Nephron (organoid): Measurements from ENCODE around the gene PSME1.

ENCODE experiments used
- H3K27ac Mint-ChIP-seq, 3 experiments: 2 replicates each; pipeline ENCODE4 v1.8.0; 2020; ENCODE audit warnings: mixed read lengths in 3 of 3, mild to moderate bottlenecking in 2 of 3, moderate library complexity in 1 of 3
- H3K27me3 Mint-ChIP-seq: 2 replicates; pipeline ENCODE4 v1.8.0; 2021; ENCODE audit warnings: low read depth, mild to moderate bottlenecking, moderate library complexity, mixed read lengths
- H3K36me3 Mint-ChIP-seq: 2 replicates; pipeline ENCODE4 v1.8.0; 2020; ENCODE audit warnings: low read depth, mixed read lengths
- H3K4me1 Mint-ChIP-seq: 2 replicates; pipeline ENCODE4 v1.8.0; 2020; ENCODE audit warnings: mixed read lengths
- H3K4me3 Mint-ChIP-seq, 3 experiments: 2 replicates each; pipeline ENCODE4 v1.8.0; 2020; ENCODE audit warnings: mild to moderate bottlenecking in 3 of 3, mixed read lengths in 3 of 3, moderate library complexity in 2 of 3
- H3K9me3 Mint-ChIP-seq: 2 replicates; pipeline ENCODE4 v1.8.0; 2020; ENCODE audit warnings: mixed read lengths
- TF ChIP-seq, protein P1 (sequence below), 3 experiments: fragments of 200-600 bp; sonication (generic); IDR thresholded peaks; one replicate each; pipeline ENCODE4 v1.5.0; 2021; ENCODE audit warnings: antibody characterized with exemption in 3 of 3; ENCODE audit not compliant: unreplicated experiment in 3 of 3

The PSME1 gene

DNA sequence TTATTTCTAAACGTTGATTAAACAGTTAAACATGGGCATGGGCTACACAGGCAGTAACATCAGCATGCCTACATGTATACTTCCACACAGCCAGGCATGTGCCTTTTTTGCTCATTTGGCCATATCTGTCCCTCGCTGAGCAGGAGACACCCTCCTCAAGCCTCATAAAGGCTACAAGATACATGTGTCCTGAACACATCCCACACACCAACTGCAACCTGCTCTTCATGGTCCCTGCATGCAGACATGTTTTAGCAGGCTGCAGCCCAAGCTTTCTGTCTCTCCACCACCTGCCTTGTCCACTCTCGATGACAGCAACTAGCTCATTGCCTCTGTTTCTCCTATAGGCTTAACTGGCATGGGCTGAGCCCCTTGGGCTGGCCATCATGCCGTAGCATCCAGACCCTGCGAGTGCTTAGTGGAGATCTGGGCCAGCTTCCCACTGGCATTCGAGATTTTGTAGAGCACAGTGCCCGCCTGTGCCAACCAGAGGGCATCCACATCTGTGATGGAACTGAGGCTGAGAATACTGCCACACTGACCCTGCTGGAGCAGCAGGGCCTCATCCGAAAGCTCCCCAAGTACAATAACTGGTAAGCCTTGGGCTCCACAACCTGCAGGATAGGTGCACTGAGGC is 39.3 kb upstream of the PSME1 start:
- peaks cover 7% of the 10 kb centered on the region for H3K27me3 Mint-ChIP-seq
- H3K27ac Mint-ChIP-seq = peak overlapping the region in 1 of 3 experiments; percentile 70
- TF ChIP-seq, protein P1, sequence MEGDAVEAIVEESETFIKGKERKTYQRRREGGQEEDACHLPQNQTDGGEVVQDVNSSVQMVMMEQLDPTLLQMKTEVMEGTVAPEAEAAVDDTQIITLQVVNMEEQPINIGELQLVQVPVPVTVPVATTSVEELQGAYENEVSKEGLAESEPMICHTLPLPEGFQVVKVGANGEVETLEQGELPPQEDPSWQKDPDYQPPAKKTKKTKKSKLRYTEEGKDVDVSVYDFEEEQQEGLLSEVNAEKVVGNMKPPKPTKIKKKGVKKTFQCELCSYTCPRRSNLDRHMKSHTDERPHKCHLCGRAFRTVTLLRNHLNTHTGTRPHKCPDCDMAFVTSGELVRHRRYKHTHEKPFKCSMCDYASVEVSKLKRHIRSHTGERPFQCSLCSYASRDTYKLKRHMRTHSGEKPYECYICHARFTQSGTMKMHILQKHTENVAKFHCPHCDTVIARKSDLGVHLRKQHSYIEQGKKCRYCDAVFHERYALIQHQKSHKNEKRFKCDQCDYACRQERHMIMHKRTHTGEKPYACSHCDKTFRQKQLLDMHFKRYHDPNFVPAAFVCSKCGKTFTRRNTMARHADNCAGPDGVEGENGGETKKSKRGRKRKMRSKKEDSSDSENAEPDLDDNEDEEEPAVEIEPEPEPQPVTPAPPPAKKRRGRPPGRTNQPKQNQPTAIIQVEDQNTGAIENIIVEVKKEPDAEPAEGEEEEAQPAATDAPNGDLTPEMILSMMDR (IDR thresholded peaks at IDR 0.05; ENCODE audit: unreplicated experiment in 3 of 3) = no peak
- peak overlapping the region; percentile 58 to 81 (median 71) for H3K4me3 Mint-ChIP-seq
- no peaks in the 10 kb centered on the region for H3K9me3 Mint-ChIP-seq
- no peaks in the 10 kb centered on the region for H3K36me3 Mint-ChIP-seq
- H3K4me1 Mint-ChIP-seq = peaks cover 23% of the 10 kb centered on the region

DNA sequence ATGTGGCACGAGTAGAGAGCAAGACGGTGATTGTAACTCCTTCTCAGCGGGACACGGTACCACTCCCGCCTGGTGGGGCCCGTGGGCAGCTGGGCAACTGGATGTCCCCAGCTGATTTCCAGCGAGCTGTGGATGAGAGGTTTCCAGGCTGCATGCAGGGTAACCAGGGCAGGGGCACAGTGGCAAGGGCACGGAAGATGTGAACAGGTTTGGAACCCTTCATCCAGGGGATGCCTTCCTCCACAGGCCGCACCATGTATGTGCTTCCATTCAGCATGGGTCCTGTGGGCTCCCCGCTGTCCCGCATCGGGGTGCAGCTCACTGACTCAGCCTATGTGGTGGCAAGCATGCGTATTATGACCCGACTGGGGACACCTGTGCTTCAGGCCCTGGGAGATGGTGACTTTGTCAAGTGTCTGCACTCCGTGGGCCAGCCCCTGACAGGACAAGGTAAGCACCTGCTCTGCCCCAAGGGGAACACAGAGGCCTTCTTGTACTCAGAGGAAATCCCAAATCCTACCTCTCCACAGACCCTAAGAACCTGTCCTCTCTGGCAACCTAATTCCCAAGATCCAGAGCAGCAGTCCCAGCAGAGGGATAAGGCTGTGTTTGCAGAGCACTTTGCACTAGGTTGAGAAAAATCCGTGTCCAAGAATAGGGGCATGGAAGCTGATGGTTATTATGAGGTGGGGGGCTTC is 37.6 kb upstream of the PSME1 start:
- TF ChIP-seq, protein P1 (IDR thresholded peaks at IDR 0.05; ENCODE audit: unreplicated experiment in 3 of 3) = no peak
- Mint-ChIP-seq H3K4me3 (no peak overlapping the region), H3K4me1 (peaks cover 15% of the 10 kb centered on the region), H3K27me3 (peaks cover 7% of the 10 kb centered on the region), H3K36me3 (peaks cover 4% of the 10 kb centered on the region), H3K27ac (no peak overlapping the region), H3K9me3 (no peaks in the 10 kb centered on the region)

DNA sequence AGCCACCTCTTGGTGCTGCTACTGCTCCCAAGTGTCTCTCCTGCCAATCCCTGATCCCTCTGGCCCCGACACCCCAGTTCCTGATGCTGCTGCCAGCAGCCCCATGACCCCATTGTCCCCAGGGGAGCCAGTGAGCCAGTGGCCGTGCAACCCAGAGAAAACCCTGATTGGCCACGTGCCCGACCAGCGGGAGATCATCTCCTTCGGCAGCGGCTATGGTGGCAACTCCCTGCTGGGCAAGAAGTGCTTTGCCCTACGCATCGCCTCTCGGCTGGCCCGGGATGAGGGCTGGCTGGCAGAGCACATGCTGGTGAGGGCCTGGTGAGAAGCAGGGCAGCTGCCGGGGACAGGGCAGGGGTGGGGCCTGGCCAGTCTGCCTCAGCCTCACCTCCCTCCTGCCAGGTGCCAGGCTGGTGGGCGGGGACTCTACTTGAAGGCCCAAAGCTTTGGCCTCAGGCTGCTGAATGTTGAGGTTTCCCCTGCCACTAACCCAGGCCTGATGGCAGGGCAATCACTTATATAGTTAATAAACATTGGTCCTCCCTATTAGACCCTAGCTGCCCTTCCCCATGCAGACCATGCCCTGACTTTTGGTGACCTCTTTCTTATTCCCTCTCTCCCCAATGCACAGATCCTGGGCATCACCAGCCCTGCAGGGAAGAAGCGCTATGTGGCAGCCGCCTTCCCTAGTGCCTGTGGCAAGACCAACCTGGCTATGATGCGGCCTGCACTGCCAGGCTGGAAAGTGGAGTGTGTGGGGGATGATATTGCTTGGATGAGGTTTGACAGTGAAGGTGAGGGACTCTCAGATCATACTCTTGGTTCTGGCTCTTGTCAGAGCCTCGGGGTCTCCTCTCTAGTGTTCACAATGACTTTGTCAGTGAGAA is 36.8 kb upstream of the PSME1 start:
- Mint-ChIP-seq H3K27ac (no peak overlapping the region), H3K36me3 (peaks cover 12% of the 10 kb centered on the region), H3K27me3 (peaks cover 7% of the 10 kb centered on the region)

DNA sequence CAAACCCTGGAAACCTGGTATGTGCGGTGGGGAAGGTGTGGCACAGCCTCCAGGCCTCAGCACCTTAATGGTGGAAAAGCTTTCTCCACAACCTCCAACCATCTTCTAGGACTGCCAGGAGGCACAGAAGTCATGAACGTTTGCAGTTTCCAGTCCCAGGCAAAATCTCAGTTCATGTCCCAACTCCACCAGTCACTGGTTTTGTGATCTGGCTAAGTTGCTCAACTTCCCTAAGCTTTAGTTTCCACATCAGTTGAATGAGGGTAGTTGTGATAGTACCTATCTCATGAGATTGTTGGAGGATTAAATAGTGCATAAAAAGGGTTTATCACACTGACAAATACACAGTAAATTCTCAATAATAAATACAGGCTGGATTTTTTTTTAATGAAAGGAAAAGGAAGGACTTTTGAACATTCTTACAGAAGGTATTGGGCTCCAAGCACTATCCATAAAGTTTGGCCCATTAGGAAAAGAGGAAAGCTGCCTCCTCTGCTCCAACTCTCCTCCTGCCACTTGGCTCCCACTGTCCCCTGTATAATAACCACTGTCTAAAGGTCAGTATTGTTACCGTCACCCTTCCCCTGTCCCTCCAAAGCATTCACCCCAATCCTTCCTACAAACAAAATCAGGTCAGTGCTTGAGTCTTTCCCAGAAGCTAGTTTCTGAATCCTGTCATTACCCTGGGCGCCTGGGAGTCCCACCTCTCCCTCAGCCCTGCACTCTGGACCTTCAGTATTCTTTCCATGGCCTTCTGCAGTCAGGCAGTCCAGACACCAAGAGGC is 35.6 kb upstream of the PSME1 start:
- H3K27me3 Mint-ChIP-seq = peaks cover 4% of the 10 kb centered on the region
- peaks cover 4% of the 10 kb centered on the region for H3K4me1 Mint-ChIP-seq
- TF ChIP-seq, protein P1 (IDR thresholded peaks at IDR 0.05; ENCODE audit: unreplicated experiment in 3 of 3) = no peak
- H3K36me3 Mint-ChIP-seq = peaks cover 15% of the 10 kb centered on the region
- no peak overlapping the region for H3K4me3 Mint-ChIP-seq
- no peak overlapping the region for H3K27ac Mint-ChIP-seq
- H3K9me3 Mint-ChIP-seq = no peaks in the 10 kb centered on the region

More for the DNA sequence above, 36.8 kb upstream of the PSME1 start:
- Mint-ChIP-seq H3K4me3 (no peak overlapping the region), H3K4me1 (peaks cover 15% of the 10 kb centered on the region), H3K9me3 (no peaks in the 10 kb centered on the region)
- TF ChIP-seq, protein P1 (IDR thresholded peaks at IDR 0.05; ENCODE audit: unreplicated experiment in 3 of 3) = no peak

DNA sequence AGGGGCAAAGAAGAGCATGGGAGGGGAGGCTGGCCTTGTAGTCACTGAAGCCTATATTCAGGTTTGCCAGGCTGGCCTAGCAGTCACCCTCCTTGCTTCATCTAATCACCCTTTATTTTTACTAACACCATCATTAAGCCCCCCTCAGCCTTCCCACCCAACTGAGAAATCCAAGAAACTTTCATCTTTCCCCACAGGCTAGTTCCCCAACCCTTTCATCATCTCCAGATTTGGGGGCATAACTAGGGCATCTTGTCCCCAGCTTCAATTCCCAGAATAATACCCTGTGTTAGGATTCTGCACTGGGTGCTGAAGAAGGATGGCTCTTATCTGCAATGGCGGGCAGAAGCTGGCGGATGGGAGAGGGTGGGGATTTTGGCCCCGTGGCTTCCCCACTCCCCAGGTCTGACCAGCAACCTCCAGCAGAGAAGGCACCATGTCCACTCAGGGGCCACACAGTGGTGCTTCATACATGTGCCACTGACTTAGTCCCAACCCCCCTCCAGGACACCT is 35.0 kb upstream of the PSME1 start:
- Mint-ChIP-seq H3K9me3 (no peaks in the 10 kb centered on the region), H3K4me1 (no peaks in the 10 kb centered on the region), H3K27ac (no peak overlapping the region), H3K27me3 (no peaks in the 10 kb centered on the region), H3K4me3 (no peak overlapping the region), H3K36me3 (peaks cover 15% of the 10 kb centered on the region)
- TF ChIP-seq, protein P1 (IDR thresholded peaks at IDR 0.05; ENCODE audit: unreplicated experiment in 3 of 3) = no peak
